Measurements from ENCODE around the gene GPR50. TPM values are rescaled to one million over a fixed set of nuclear protein-coding genes. Genes with fewer than 3 reads are reported as not detected.

The GPR50 gene
- total RNA-seq, 1 donor from 2014 or later, result not detected

- DNase-seq (ENCODE audit: low read depth), result no peak
- TF ChIP-seq, protein P1, sequence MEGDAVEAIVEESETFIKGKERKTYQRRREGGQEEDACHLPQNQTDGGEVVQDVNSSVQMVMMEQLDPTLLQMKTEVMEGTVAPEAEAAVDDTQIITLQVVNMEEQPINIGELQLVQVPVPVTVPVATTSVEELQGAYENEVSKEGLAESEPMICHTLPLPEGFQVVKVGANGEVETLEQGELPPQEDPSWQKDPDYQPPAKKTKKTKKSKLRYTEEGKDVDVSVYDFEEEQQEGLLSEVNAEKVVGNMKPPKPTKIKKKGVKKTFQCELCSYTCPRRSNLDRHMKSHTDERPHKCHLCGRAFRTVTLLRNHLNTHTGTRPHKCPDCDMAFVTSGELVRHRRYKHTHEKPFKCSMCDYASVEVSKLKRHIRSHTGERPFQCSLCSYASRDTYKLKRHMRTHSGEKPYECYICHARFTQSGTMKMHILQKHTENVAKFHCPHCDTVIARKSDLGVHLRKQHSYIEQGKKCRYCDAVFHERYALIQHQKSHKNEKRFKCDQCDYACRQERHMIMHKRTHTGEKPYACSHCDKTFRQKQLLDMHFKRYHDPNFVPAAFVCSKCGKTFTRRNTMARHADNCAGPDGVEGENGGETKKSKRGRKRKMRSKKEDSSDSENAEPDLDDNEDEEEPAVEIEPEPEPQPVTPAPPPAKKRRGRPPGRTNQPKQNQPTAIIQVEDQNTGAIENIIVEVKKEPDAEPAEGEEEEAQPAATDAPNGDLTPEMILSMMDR (IDR thresholded peaks at IDR 0.05; ENCODE audit: insufficient read depth, low read length, poor library complexity, severe bottlenecking), result no peak
- H3K4me3 ChIP-seq (ENCODE audit: low read depth, low read length), result no peak overlapping the region
- no peaks in the 10 kb centered on the region for H3K36me3 ChIP-seq (ENCODE audit: control insufficient read depth, insufficient read depth, low read length)
- peaks cover 12% of the 10 kb centered on the region for H3K27me3 ChIP-seq (ENCODE audit: control insufficient read depth, insufficient read depth, low read length)
Observed at GRCh38 chrX:151183912-151184565, 7.7 kb downstream of the GPR50 start.

GRCh38 chrX:151184705-151185104 lies 8.3 kb downstream of the GPR50 start:
- Histone ChIP-seq H3K36me3 (ENCODE audit: control insufficient read depth, insufficient read depth, low read length) (no peaks in the 10 kb centered on the region), H3K27me3 (ENCODE audit: control insufficient read depth, insufficient read depth, low read length) (peaks cover 10% of the 10 kb centered on the region), H3K4me3 (ENCODE audit: low read depth, low read length) (no peak overlapping the region)
- DNase-seq (ENCODE audit: low read depth), result no peak
- TF ChIP-seq, protein P1 (IDR thresholded peaks at IDR 0.05; ENCODE audit: insufficient read depth, low read length, poor library complexity, severe bottlenecking), result no peak

- Histone ChIP-seq H3K4me3 (ENCODE audit: low read depth, low read length) (no peak overlapping the region), H3K27me3 (ENCODE audit: control insufficient read depth, insufficient read depth, low read length) (no peaks in the 10 kb centered on the region), H3K36me3 (ENCODE audit: control insufficient read depth, insufficient read depth, low read length) (no peaks in the 10 kb centered on the region)
- TF ChIP-seq, protein P1 (IDR thresholded peaks at IDR 0.05; ENCODE audit: insufficient read depth, low read length, poor library complexity, severe bottlenecking), result no peak
- DNase-seq (ENCODE audit: low read depth), result no peak
Observed at GRCh38 chrX:151206871-151207270, 30.5 kb downstream of the GPR50 start.

DNA sequence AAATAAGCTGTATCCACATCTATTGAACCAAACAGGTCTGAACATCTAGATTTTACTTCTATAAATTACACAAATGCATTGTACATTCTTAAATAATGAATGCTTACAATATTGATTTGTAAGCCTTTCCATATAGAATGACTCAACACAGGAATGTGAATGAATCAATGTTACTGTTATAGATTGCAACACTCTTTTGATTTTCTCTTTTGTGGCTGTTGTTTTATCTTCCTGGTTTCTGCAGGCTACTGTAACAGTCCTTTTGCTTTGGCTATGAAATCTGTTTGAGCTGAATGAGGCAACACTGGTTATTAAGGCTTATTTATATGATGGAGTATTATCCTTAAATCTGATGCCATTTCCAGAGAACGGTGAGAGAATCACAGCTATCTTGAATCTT lies 49.5 kb downstream of the GPR50 start:
- TF ChIP-seq, protein P1 (IDR thresholded peaks at IDR 0.05; ENCODE audit: insufficient read depth, low read length, poor library complexity, severe bottlenecking), result no peak
- DNase-seq (ENCODE audit: low read depth), result no peak
- Histone ChIP-seq H3K27me3 (ENCODE audit: control insufficient read depth, insufficient read depth, low read length) (peaks cover 7% of the 10 kb centered on the region), H3K4me3 (ENCODE audit: low read depth, low read length) (no peak overlapping the region), H3K36me3 (ENCODE audit: control insufficient read depth, insufficient read depth, low read length) (no peaks in the 10 kb centered on the region)

- Histone ChIP-seq H3K36me3 (ENCODE audit: control insufficient read depth, insufficient read depth, low read length) (no peaks in the 10 kb centered on the region), H3K27me3 (ENCODE audit: control insufficient read depth, insufficient read depth, low read length) (peaks cover 7% of the 10 kb centered on the region), H3K4me3 (ENCODE audit: low read depth, low read length) (no peak overlapping the region)
- TF ChIP-seq, protein P1 (IDR thresholded peaks at IDR 0.05; ENCODE audit: insufficient read depth, low read length, poor library complexity, severe bottlenecking), result no peak
- no peak for DNase-seq (ENCODE audit: low read depth)
Observed at GRCh38 chrX:151226941-151227340, 50.6 kb downstream of the GPR50 start.

- H3K27me3 ChIP-seq (ENCODE audit: control insufficient read depth, insufficient read depth, low read length), result peaks cover 7% of the 10 kb centered on the region
- no peak overlapping the region for H3K4me3 ChIP-seq (ENCODE audit: low read depth, low read length)
- no peaks in the 10 kb centered on the region for H3K36me3 ChIP-seq (ENCODE audit: control insufficient read depth, insufficient read depth, low read length)
- TF ChIP-seq, protein P1 (IDR thresholded peaks at IDR 0.05; ENCODE audit: insufficient read depth, low read length, poor library complexity, severe bottlenecking), result no peak
- DNase-seq (ENCODE audit: low read depth), result no peak
Observed at GRCh38 chrX:151227627-151228026, 51.2 kb downstream of the GPR50 start.

Data from kidney epithelial cell (primary cell).